Erythroblast (primary cell): ENCODE results near the gene KRTAP19-8.

Source experiments
- GATA1 ChIP-seq: IDR thresholded peaks from 2 replicates; pipeline ENCODE4 v1.6.1; 2011; ENCODE audit warnings: low read depth, mild to moderate bottlenecking, control low read depth, low read length, moderate library complexity
- POLR2A ChIP-seq: IDR thresholded peaks from 2 replicates; pipeline ENCODE4 v1.6.1; 2011; ENCODE audit warnings: mild to moderate bottlenecking, low read length

GRCh38 chr21:31075848-31076247 lies 37.6 kb upstream of the KRTAP19-8 start:
- no peak for TF ChIP-seq POLR2A
- TF ChIP-seq GATA1 = no peak
